HUES64 (cell line): ENCODE results near the gene SFPQ.

Experiments
- H3K27ac ChIP-seq: 2 replicates; pipeline ENCODE4 v1.7.0; 2013; ENCODE audit warnings: low read depth, low read length, inconsistent platforms
- H3K27me3 ChIP-seq: 2 replicates; pipeline ENCODE4 v1.6.1; 2013; ENCODE audit warnings: mild to moderate bottlenecking, low read length; ENCODE audit not compliant: insufficient read depth
- H3K36me3 ChIP-seq: 2 replicates; pipeline ENCODE4 v1.6.1; 2013; ENCODE audit warnings: mild to moderate bottlenecking, low read length; ENCODE audit not compliant: insufficient read depth
- H3K4me1 ChIP-seq: 2 replicates; pipeline ENCODE4 v1.6.1; 2013; ENCODE audit warnings: mild to moderate bottlenecking, low read length, moderate library complexity; ENCODE audit not compliant: insufficient read depth
- H3K4me3 ChIP-seq: 2 replicates; pipeline ENCODE4 v1.5.1; 2013; ENCODE audit warnings: mild to moderate bottlenecking, low read length, moderate library complexity
- H3K9ac ChIP-seq: 2 replicates; pipeline ENCODE4 v1.6.1; 2013; ENCODE audit warnings: mild to moderate bottlenecking, low read depth, low read length
- H3K9me3 ChIP-seq: 2 replicates; pipeline ENCODE4 v1.6.1; 2013; ENCODE audit warnings: low read depth, low read length; ENCODE audit not compliant: insufficient read depth
- WGBS: fragments of 150-250, 120-280 bp; methylation state at CpG from one replicate; pipeline ENCODE4 v1.1.7; 2013; ENCODE audit warnings: missing lambda C conversion rate; 5-methylcytosine and 5-hydroxymethylcytosine counted together

The SFPQ gene

GRCh38 chr1:35185200-35185599 lies 7.7 kb downstream of the SFPQ start:
- Histone ChIP-seq H3K4me1 (no peaks in the 10 kb centered on the region), H3K27ac (no peak overlapping the region), H3K4me3 (no peak overlapping the region), H3K27me3 (no peaks in the 10 kb centered on the region), H3K36me3 (peaks cover 100% of the 10 kb centered on the region), H3K9ac (no peak overlapping the region), H3K9me3 (no peaks in the 10 kb centered on the region)
- 94% methylated on average over 5 of the region's 5 CpGs for WGBS

GRCh38 chr1:35184495-35185199 lies 8.3 kb downstream of the SFPQ start:
- WGBS = 94% methylated on average over 12 of the region's 12 CpGs

GRCh38 chr1:35181790-35182455 lies 11.0 kb downstream of the SFPQ start:
- no peaks in the 10 kb centered on the region for H3K27me3 ChIP-seq
- H3K27ac ChIP-seq = no peak overlapping the region
- no peak overlapping the region for H3K4me3 ChIP-seq
- H3K9ac ChIP-seq = no peak overlapping the region
- peaks cover 100% of the 10 kb centered on the region for H3K36me3 ChIP-seq
- H3K9me3 ChIP-seq = no peaks in the 10 kb centered on the region
- no peaks in the 10 kb centered on the region for H3K4me1 ChIP-seq
- 91% methylated on average over 3 of the region's 4 CpGs for WGBS

More at GRCh38 chr1:35184495-35185199, 8.3 kb downstream of the SFPQ start:
- Histone ChIP-seq H3K27ac (no peak overlapping the region), H3K36me3 (peaks cover 100% of the 10 kb centered on the region), H3K4me1 (no peaks in the 10 kb centered on the region), H3K9me3 (no peaks in the 10 kb centered on the region), H3K27me3 (no peaks in the 10 kb centered on the region), H3K9ac (no peak overlapping the region), H3K4me3 (no peak overlapping the region)

- no peak overlapping the region for H3K9ac ChIP-seq
- no peaks in the 10 kb centered on the region for H3K27me3 ChIP-seq
- no peaks in the 10 kb centered on the region for H3K4me1 ChIP-seq
- H3K9me3 ChIP-seq = no peaks in the 10 kb centered on the region
- no peak overlapping the region for H3K4me3 ChIP-seq
- H3K36me3 ChIP-seq = peaks cover 100% of the 10 kb centered on the region
- WGBS = 96% methylated on average over 7 of the region's 7 CpGs
- H3K27ac ChIP-seq = no peak overlapping the region
Observed at GRCh38 chr1:35180776-35181374, 12.1 kb downstream of the SFPQ start.

- Histone ChIP-seq H3K36me3 (peaks cover 100% of the 10 kb centered on the region), H3K9ac (no peak overlapping the region), H3K27ac (no peak overlapping the region), H3K9me3 (no peaks in the 10 kb centered on the region), H3K4me1 (no peaks in the 10 kb centered on the region), H3K4me3 (no peak overlapping the region), H3K27me3 (no peaks in the 10 kb centered on the region)
- 92% methylated on average over 1 of the region's 1 CpG for WGBS
Observed at GRCh38 chr1:35179908-35180307, 13.0 kb downstream of the SFPQ start.

- WGBS = 87% methylated on average over 2 of the region's 2 CpGs
- Histone ChIP-seq H3K27ac (no peak overlapping the region), H3K4me3 (no peak overlapping the region), H3K9me3 (no peaks in the 10 kb centered on the region), H3K9ac (no peak overlapping the region), H3K36me3 (peaks cover 92% of the 10 kb centered on the region), H3K27me3 (no peaks in the 10 kb centered on the region), H3K4me1 (no peaks in the 10 kb centered on the region)
Observed at GRCh38 chr1:35178874-35179380, 14.0 kb downstream of the SFPQ start.

- peaks cover 85% of the 10 kb centered on the region for H3K36me3 ChIP-seq
- H3K27me3 ChIP-seq = no peaks in the 10 kb centered on the region
- no peaks in the 10 kb centered on the region for H3K9me3 ChIP-seq
- WGBS = 82% methylated on average over 2 of the region's 2 CpGs
- no peaks in the 10 kb centered on the region for H3K4me1 ChIP-seq
- no peak overlapping the region for H3K9ac ChIP-seq
- no peak overlapping the region for H3K4me3 ChIP-seq
- peak overlapping the region; percentile 38; the same call in 1 of the 2 replicates for H3K27ac ChIP-seq
Observed at GRCh38 chr1:35178295-35178695, 14.7 kb downstream of the SFPQ start.

GRCh38 chr1:35177237-35177786 lies 15.6 kb downstream of the SFPQ start:
- H3K9ac ChIP-seq = no peak overlapping the region
- 95% methylated on average over 4 of the region's 4 CpGs for WGBS
- no peaks in the 10 kb centered on the region for H3K27me3 ChIP-seq
- no peaks in the 10 kb centered on the region for H3K9me3 ChIP-seq
- H3K4me1 ChIP-seq = no peaks in the 10 kb centered on the region
- H3K36me3 ChIP-seq = peaks cover 75% of the 10 kb centered on the region
- H3K4me3 ChIP-seq = no peak overlapping the region
- H3K27ac ChIP-seq = no peak overlapping the region; the same call in 1 of the 2 replicates

GRCh38 chr1:35175602-35176001 lies 17.3 kb downstream of the SFPQ start:
- H3K27ac ChIP-seq = no peak overlapping the region
- H3K9me3 ChIP-seq = no peaks in the 10 kb centered on the region
- H3K9ac ChIP-seq = no peak overlapping the region
- H3K4me3 ChIP-seq = no peak overlapping the region
- H3K36me3 ChIP-seq = peaks cover 58% of the 10 kb centered on the region
- no peaks in the 10 kb centered on the region for H3K27me3 ChIP-seq
- no peaks in the 10 kb centered on the region for H3K4me1 ChIP-seq
- WGBS = 92% methylated on average over 1 of the region's 1 CpG

GRCh38 chr1:35175098-35175576 lies 17.8 kb downstream of the SFPQ start:
- H3K27ac ChIP-seq = no peak overlapping the region
- WGBS = 92% methylated on average over 8 of the region's 9 CpGs
- no peak overlapping the region for H3K4me3 ChIP-seq
- H3K27me3 ChIP-seq = no peaks in the 10 kb centered on the region
- no peak overlapping the region for H3K9ac ChIP-seq
- no peaks in the 10 kb centered on the region for H3K9me3 ChIP-seq
- peaks cover 54% of the 10 kb centered on the region for H3K36me3 ChIP-seq
- H3K4me1 ChIP-seq = no peaks in the 10 kb centered on the region
